H4 (cell line): Measurements from ENCODE around the gene IGSF1. TPM values are rescaled to one million over a fixed set of nuclear protein-coding genes. Genes with fewer than 3 reads are reported as not detected.

Experiments used
- DNase-seq: peaks from one replicate; pipeline ENCODE4 v3.0.0-alpha.2; 2015; ENCODE audit warnings: low spot score
- total RNA-seq: library from RNA; depleted of rRNA; stranded (reverse); fragments of >200 nt; shearing (Covaris generic); gene quantifications from 2 replicates; pipeline ENCODE4 v1.2.3, GENCODE V29; 2014; rRNA removed

IGSF1 gene
- 1.9 and 2.0 TPM in 2 replicates for total RNA-seq

- peak; percentile 54 for DNase-seq
Observed at GRCh38 chrX:131288738-131289511, at the start of gene IGSF1. TSS of gene IGSF1 (minus strand) at chrX:131289306. CDS start at chrX:131286674, 2,632 bp downstream.

GRCh38 chrX:131332331-131332730, 43.2 kb upstream of the IGSF1 start:
- DNase-seq = no peak

GRCh38 chrX:131331152-131331551, 42.0 kb upstream of the IGSF1 start:
- DNase-seq = no peak

GRCh38 chrX:131330735-131331134, 41.6 kb upstream of the IGSF1 start:
- no peak for DNase-seq

GRCh38 chrX:131322651-131323050, 33.5 kb upstream of the IGSF1 start:
- no peak for DNase-seq

- DNase-seq = no peak
Observed at GRCh38 chrX:131317326-131317725, 28.2 kb upstream of the IGSF1 start.

GRCh38 chrX:131316260-131316659, 27.2 kb upstream of the IGSF1 start:
- DNase-seq = no peak

GRCh38 chrX:131308980-131309379, 19.9 kb upstream of the IGSF1 start:
- no peak for DNase-seq

- DNase-seq = no peak
Observed at GRCh38 chrX:131306601-131307000, 17.5 kb upstream of the IGSF1 start.

GRCh38 chrX:131305926-131306325, 16.8 kb upstream of the IGSF1 start:
- no peak for DNase-seq

- no peak for DNase-seq
Observed at GRCh38 chrX:131302701-131303100, 13.6 kb upstream of the IGSF1 start.

- no peak for DNase-seq
Observed at GRCh38 chrX:131301155-131301554, 12.0 kb upstream of the IGSF1 start.

GRCh38 chrX:131298846-131299245, 9.7 kb upstream of the IGSF1 start:
- no peak for DNase-seq

GRCh38 chrX:131298036-131298435, 8.9 kb upstream of the IGSF1 start:
- DNase-seq = no peak

- no peak for DNase-seq
Observed at GRCh38 chrX:131289527-131289926, 421 bp upstream of the IGSF1 start.

GRCh38 chrX:131288188-131288587, 918 bp downstream of the IGSF1 start:
- DNase-seq = no peak

- no peak for DNase-seq
Observed at GRCh38 chrX:131287560-131288179, 1.4 kb downstream of the IGSF1 start.

GRCh38 chrX:131279617-131280016, 9.5 kb downstream of the IGSF1 start:
- no peak for DNase-seq

- DNase-seq = no peak
Observed at GRCh38 chrX:131279197-131279596, 9.9 kb downstream of the IGSF1 start.

- no peak for DNase-seq
Observed at GRCh38 chrX:131277543-131278136, 11.5 kb downstream of the IGSF1 start.

- DNase-seq = no peak
Observed at GRCh38 chrX:131273011-131273410, 16.1 kb downstream of the IGSF1 start.

- no peak for DNase-seq
Observed at GRCh38 chrX:131271826-131272225, 17.3 kb downstream of the IGSF1 start.

GRCh38 chrX:131271274-131271673, 17.8 kb downstream of the IGSF1 start:
- no peak for DNase-seq
